ENCODE data around the gene KNSTRN. TPM values are rescaled to one million over a fixed set of nuclear protein-coding genes. Genes with fewer than 3 reads are reported as not detected.

KNSTRN gene
- total and polyA plus RNA-seq, 4 donors = 3.4 to 28.1 (median 8.9) TPM

- TF ChIP-seq, protein P1, sequence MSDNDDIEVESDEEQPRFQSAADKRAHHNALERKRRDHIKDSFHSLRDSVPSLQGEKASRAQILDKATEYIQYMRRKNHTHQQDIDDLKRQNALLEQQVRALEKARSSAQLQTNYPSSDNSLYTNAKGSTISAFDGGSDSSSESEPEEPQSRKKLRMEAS (IDR thresholded peaks at IDR 0.05) = no peak
- TF ChIP-seq RXRA (IDR thresholded peaks at IDR 0.05) = peak; percentile 81 to 92
These were observed 15.8 kb upstream of the KNSTRN start (continued) for GRCh38 chr15:40366457-40367370.

DNA sequence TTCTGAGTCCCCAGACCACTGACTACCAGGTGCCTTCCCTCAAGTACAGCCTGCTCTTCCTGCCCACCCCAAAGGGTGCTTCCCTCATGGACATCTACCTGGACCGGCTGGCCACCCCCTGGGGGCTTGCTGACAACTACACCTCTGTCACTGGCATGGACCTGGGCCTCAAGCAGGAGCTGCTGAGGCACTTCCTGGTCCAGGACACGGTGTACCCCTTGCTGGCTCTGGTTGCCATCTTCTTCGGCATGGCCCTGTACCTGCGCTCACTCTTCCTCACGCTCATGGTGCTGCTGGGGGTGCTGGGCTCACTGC, 15.2 kb upstream of the KNSTRN start:
- TF ChIP-seq FOXA2 (IDR thresholded peaks at IDR 0.05) (no peak), HNF4G (IDR thresholded peaks at IDR 0.05) (no peak), JUND (IDR thresholded peaks at IDR 0.05) (no peak)
- TF ChIP-seq, protein P2, sequence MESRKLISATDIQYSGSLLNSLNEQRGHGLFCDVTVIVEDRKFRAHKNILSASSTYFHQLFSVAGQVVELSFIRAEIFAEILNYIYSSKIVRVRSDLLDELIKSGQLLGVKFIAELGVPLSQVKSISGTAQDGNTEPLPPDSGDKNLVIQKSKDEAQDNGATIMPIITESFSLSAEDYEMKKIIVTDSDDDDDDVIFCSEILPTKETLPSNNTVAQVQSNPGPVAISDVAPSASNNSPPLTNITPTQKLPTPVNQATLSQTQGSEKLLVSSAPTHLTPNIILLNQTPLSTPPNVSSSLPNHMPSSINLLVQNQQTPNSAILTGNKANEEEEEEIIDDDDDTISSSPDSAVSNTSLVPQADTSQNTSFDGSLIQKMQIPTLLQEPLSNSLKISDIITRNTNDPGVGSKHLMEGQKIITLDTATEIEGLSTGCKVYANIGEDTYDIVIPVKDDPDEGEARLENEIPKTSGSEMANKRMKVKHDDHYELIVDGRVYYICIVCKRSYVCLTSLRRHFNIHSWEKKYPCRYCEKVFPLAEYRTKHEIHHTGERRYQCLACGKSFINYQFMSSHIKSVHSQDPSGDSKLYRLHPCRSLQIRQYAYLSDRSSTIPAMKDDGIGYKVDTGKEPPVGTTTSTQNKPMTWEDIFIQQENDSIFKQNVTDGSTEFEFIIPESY (IDR thresholded peaks at IDR 0.05) = no peak
- WGBS = 80% methylated on average over 5 of the region's 5 CpGs
- peak overlapping the region; percentile 42 to 72 for H3K27ac ChIP-seq (ENCODE audit: low read depth in 1 of 2, low read length in 2 of 2)
- H3K9me3 ChIP-seq (ENCODE audit: control insufficient read depth in 4 of 4, low read length in 3 of 4) = no peaks in the 10 kb centered on the region
- peak overlapping the region in 1 of 3 donors; percentile 36 for H3K4me3 ChIP-seq (ENCODE audit: low read depth in 1 of 3, low read length in 3 of 3)
- DNase-seq (ENCODE audit: low spot score) = no peak
- no peak overlapping the region for H3K9ac ChIP-seq (ENCODE audit: low read depth in 1 of 2, low read length in 2 of 2)
- no peaks in the 10 kb centered on the region for H3K27me3 ChIP-seq (ENCODE audit: control insufficient read depth in 4 of 4, insufficient read depth in 4 of 4, low read length in 3 of 4)
- no peaks in the 10 kb centered on the region for H3K36me3 ChIP-seq (ENCODE audit: control insufficient read depth in 4 of 4, insufficient read depth in 3 of 4, low read depth in 1 of 4, low read length in 3 of 4)
- H3K4me1 ChIP-seq (ENCODE audit: control insufficient read depth in 4 of 4, insufficient read depth in 4 of 4, low read length in 3 of 4) = peaks cover 6 to 24% (median 13%) of the 10 kb centered on the region in 4 donors

DNA sequence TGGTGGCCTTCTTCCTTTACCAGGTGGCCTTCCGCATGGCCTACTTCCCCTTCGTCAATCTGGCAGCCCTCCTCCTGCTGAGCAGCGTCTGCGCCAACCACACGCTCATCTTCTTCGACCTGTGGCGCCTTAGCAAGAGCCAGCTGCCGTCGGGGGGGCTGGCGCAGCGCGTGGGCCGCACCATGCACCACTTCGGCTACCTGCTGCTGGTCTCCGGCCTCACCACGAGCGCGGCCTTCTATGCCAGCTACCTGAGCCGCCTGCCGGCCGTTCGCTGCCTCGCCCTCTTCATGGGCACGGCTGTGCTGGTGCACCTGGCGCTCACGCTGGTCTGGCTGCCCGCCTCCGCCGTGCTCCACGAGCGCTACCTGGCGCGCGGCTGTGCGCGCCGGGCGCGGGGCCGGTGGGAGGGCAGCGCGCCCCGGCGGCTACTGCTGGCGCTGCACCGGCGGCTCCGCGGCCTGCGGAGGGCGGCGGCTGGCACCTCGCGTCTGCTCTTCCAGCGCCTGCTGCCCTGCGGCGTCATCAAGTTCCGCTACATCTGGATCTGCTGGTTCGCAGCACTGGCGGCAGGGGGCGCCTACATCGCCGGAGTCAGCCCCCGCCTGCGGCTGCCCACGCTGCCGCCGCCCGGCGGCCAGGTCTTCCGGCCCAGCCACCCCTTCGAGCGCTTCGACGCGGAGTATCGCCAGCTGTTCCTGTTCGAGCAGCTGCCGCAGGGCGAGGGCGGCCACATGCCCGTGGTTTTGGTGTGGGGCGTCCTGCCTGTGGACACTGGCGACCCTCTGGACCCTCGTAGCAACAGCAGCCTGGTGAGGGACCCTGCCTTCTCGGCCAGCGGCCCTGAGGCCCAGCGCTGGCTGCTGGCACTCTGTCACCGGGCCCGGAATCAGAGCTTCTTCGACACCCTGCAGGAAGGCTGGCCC, 14.6 kb upstream of the KNSTRN start:
- Histone ChIP-seq H3K36me3 (ENCODE audit: control insufficient read depth in 4 of 4, insufficient read depth in 3 of 4, low read depth in 1 of 4, low read length in 3 of 4) (no peaks in the 10 kb centered on the region), H3K27ac (ENCODE audit: low read depth in 1 of 2, low read length in 2 of 2) (peak overlapping the region; percentile 42 to 72), H3K9me3 (ENCODE audit: control insufficient read depth in 4 of 4, low read length in 3 of 4) (no peaks in the 10 kb centered on the region), H3K4me3 (ENCODE audit: low read depth in 1 of 3, low read length in 3 of 3) (peak overlapping the region in 1 of 3 donors; percentile 36), H3K9ac (ENCODE audit: low read depth in 1 of 2, low read length in 2 of 2) (no peak overlapping the region), H3K27me3 (ENCODE audit: control insufficient read depth in 4 of 4, insufficient read depth in 4 of 4, low read length in 3 of 4) (no peaks in the 10 kb centered on the region), H3K4me1 (ENCODE audit: control insufficient read depth in 4 of 4, insufficient read depth in 4 of 4, low read length in 3 of 4) (peaks cover 6 to 24% (median 13%) of the 10 kb centered on the region in 4 donors)
- TF ChIP-seq TAF1 (conservative IDR thresholded peaks at IDR 0.05) (no peak), RAD21 (IDR thresholded peaks at IDR 0.05) (peak; percentile 67 to 81), SP1 (IDR thresholded peaks at IDR 0.05) (peak; percentile 29), NR2F2 (IDR thresholded peaks at IDR 0.05) (no peak)
- TF ChIP-seq, protein P3, sequence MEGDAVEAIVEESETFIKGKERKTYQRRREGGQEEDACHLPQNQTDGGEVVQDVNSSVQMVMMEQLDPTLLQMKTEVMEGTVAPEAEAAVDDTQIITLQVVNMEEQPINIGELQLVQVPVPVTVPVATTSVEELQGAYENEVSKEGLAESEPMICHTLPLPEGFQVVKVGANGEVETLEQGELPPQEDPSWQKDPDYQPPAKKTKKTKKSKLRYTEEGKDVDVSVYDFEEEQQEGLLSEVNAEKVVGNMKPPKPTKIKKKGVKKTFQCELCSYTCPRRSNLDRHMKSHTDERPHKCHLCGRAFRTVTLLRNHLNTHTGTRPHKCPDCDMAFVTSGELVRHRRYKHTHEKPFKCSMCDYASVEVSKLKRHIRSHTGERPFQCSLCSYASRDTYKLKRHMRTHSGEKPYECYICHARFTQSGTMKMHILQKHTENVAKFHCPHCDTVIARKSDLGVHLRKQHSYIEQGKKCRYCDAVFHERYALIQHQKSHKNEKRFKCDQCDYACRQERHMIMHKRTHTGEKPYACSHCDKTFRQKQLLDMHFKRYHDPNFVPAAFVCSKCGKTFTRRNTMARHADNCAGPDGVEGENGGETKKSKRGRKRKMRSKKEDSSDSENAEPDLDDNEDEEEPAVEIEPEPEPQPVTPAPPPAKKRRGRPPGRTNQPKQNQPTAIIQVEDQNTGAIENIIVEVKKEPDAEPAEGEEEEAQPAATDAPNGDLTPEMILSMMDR (IDR thresholded peaks at IDR 0.05; ENCODE audit: low read depth, low read length, missing input control) = peak; percentile 81
- WGBS = 14% methylated on average over 91 of the region's 91 CpGs
- DNase-seq (ENCODE audit: low spot score) = peak; percentile 71

Measured in liver (tissue), 9 donors.